Esophagus muscularis mucosa (tissue), 4 donors: ENCODE results near the gene XYLB. TPM values are rescaled to one million over a fixed set of nuclear protein-coding genes. Genes with fewer than 3 reads are reported as not detected.

Experiments
- DNase-seq: peaks from one replicate; pipeline ENCODE4 v3.0.0-alpha.2; 2017; ENCODE audit errors: extremely low spot score
- H3K27ac ChIP-seq, 4 donors: fragments of 200-600 bp; sonication (generic); replicated peaks in 1 of 4; 1 replicate in 3 of 4; 2 replicates in 1 of 4; pipeline ENCODE4 v1.5.1; 2016 to 2019; ENCODE audit warnings: mild to moderate bottlenecking in 1 of 4
- H3K27me3 ChIP-seq, 4 donors: fragments of 200-600 bp; sonication (generic); one replicate each; pipeline versions ENCODE4 v1.5.1 to v1.6.0; 2016 to 2019
- H3K36me3 ChIP-seq, 4 donors: fragments of 200-600 bp; sonication (generic); one replicate each; pipeline ENCODE4 v1.5.1; 2016 to 2019
- H3K4me1 ChIP-seq, 4 donors: fragments of 200-600 bp; sonication (generic); one replicate each; pipeline ENCODE4 v1.5.1; 2016 to 2019
- H3K4me3 ChIP-seq, 4 donors: fragments of 200-600 bp; sonication (generic); 1 replicate in 2 of 4; 2 replicates in 2 of 4; pipeline ENCODE4 v1.5.1; 2016 to 2019; ENCODE audit warnings: mild to moderate bottlenecking in 4 of 4, moderate library complexity in 1 of 4
- H3K9me3 ChIP-seq, 4 donors: fragments of 200-600 bp; sonication (generic); 1 replicate in 3 of 4; 2 replicates in 1 of 4; pipeline ENCODE4 v1.5.1; 2016 to 2019
- CTCF ChIP-seq, 3 experiments: fragments of 200-600 bp in 2 of 3; fragments of 450-650 bp in 1 of 3; sonication (generic) in 2 of 3; IDR thresholded peaks; one replicate each; pipeline ENCODE4 v1.5.1; 2017 to 2019; ENCODE audit warnings: antibody characterized with exemption in 3 of 3, mild to moderate bottlenecking in 2 of 3, moderate library complexity in 1 of 3
- EP300 ChIP-seq: sonication (generic); formaldehyde crosslinking; IDR thresholded peaks from one replicate; pipeline ENCODE4 v1.6.1; 2017; ENCODE audit warnings: antibody characterized with exemption
- POLR2A ChIP-seq: fragments of 450-650 bp; IDR thresholded peaks from one replicate; pipeline ENCODE4 v1.6.1; 2017; ENCODE audit warnings: antibody characterized with exemption, moderate library complexity, mild to moderate bottlenecking, low read depth
- POLR2AphosphoS5 ChIP-seq, 2 donors: sonication (generic); formaldehyde crosslinking; IDR thresholded peaks; one replicate each; pipeline ENCODE4 v1.6.1; 2017; ENCODE audit warnings: antibody characterized with exemption in 2 of 2
- WGBS: methylation state at CpG from one replicate; pipeline ENCODE4 v1.1.5; 2018; 5-methylcytosine and 5-hydroxymethylcytosine counted together
- intact Hi-C: fragments of 100-400 bp; cut with DNase I; formaldehyde crosslinking; loops from one replicate; pipeline ENCODE4 v1.15.1; 2023
- total RNA-seq, 4 donors: library from RNA; depleted of rRNA; stranded (reverse); fragments of >200 nt; gene quantifications; one replicate each; pipeline versions ENCODE4 v1.1.0 to v1.2.1, GENCODE V29; 2016

XYLB gene
- total RNA-seq, 4 donors from 2014 or later: 0.65 to 2.5 (median 1.2) TPM

GRCh38 chr3:38348903-38349302 lies 2.3 kb downstream of the XYLB start:
- intact Hi-C loops: loop anchor here (10.0 kb wide), 1 partner anchor 296 kb away; the partner anchor contains the start of gene SCN5A
- peaks cover 5 to 20% (median 18%) of the 10 kb centered on the region in 4 donors for H3K4me1 ChIP-seq
- DNase-seq: no peak
- 76% methylated on average over 4 of the region's 4 CpGs for WGBS
- H3K36me3 ChIP-seq: no peaks in the 10 kb centered on the region
- H3K9me3 ChIP-seq: no peaks in the 10 kb centered on the region
- H3K27ac ChIP-seq: no peak overlapping the region
- H3K27me3 ChIP-seq: no peaks in the 10 kb centered on the region
- TF ChIP-seq POLR2AphosphoS5 (IDR thresholded peaks at IDR 0.05): no peak
- no peak for TF ChIP-seq POLR2A
- no peak for TF ChIP-seq CTCF (IDR thresholded peaks at IDR 0.05)
- TF ChIP-seq EP300: no peak
- H3K4me3 ChIP-seq: no peak overlapping the region

- no peak overlapping the region for H3K27ac ChIP-seq
- no peak for DNase-seq
- TF ChIP-seq CTCF (IDR thresholded peaks at IDR 0.05): no peak
- no peak for TF ChIP-seq POLR2AphosphoS5 (IDR thresholded peaks at IDR 0.05)
- TF ChIP-seq POLR2A: no peak
- no peak for TF ChIP-seq EP300
- peaks cover 5 to 20% (median 18%) of the 10 kb centered on the region in 4 donors for H3K4me1 ChIP-seq
- no peak overlapping the region for H3K4me3 ChIP-seq
- no peaks in the 10 kb centered on the region for H3K9me3 ChIP-seq
- 85% methylated on average over 8 of the region's 8 CpGs for WGBS
- H3K36me3 ChIP-seq: no peaks in the 10 kb centered on the region
- H3K27me3 ChIP-seq: no peaks in the 10 kb centered on the region
- intact Hi-C loops: loop anchor here (10.0 kb wide), 1 partner anchor 295 kb away; the partner anchor contains the start of gene SCN5A
Observed at GRCh38 chr3:38349684-38350359, 3.2 kb downstream of the XYLB start.

- DNase-seq: no peak
- Histone ChIP-seq H3K4me3 (no peak overlapping the region), H3K27me3 (no peaks in the 10 kb centered on the region), H3K9me3 (no peaks in the 10 kb centered on the region), H3K27ac (no peak overlapping the region), H3K36me3 (no peaks in the 10 kb centered on the region), H3K4me1 (peaks cover 0 to 1% (median under 1%) of the 10 kb centered on the region in 4 donors)
- TF ChIP-seq CTCF (IDR thresholded peaks at IDR 0.05): no peak
- no peak for TF ChIP-seq POLR2A
- no peak for TF ChIP-seq EP300
- TF ChIP-seq POLR2AphosphoS5 (IDR thresholded peaks at IDR 0.05): no peak
- 84% methylated on average over 4 of the region's 4 CpGs for WGBS
- intact Hi-C loops: no loop called here
Observed at GRCh38 chr3:38353151-38353550, 6.6 kb downstream of the XYLB start.

GRCh38 chr3:38354588-38355330 lies 8.2 kb downstream of the XYLB start:
- no peaks in the 10 kb centered on the region for H3K36me3 ChIP-seq
- H3K27ac ChIP-seq: no peak overlapping the region
- H3K4me3 ChIP-seq: no peak overlapping the region
- H3K9me3 ChIP-seq: no peaks in the 10 kb centered on the region
- TF ChIP-seq POLR2AphosphoS5 (IDR thresholded peaks at IDR 0.05): no peak
- no peak for TF ChIP-seq EP300
- TF ChIP-seq POLR2A: no peak
- TF ChIP-seq CTCF (IDR thresholded peaks at IDR 0.05): no peak
- intact Hi-C loops: no loop called here
- WGBS: 84% methylated on average over 4 of the region's 4 CpGs
- H3K4me1 ChIP-seq: no peaks in the 10 kb centered on the region
- no peak for DNase-seq
- H3K27me3 ChIP-seq: no peaks in the 10 kb centered on the region
